Stomach (tissue), 9 donors: Measurements from ENCODE around the gene GATA3. TPM values are rescaled to one million over a fixed set of nuclear protein-coding genes. Genes with fewer than 3 reads are reported as not detected.
A peak's percentile ranks its signal among the peaks of the same experiment; 100 is the strongest.

Experiments used
- DNase-seq, 2 donors: peaks; one replicate each; pipeline versions ENCODE4 v3.0.0 to v3.0.0-alpha.2; 2013 to 2019
- H3K27ac ChIP-seq, 5 donors: fragments of 200-600 bp in 4 of 5; sonication (generic) in 4 of 5; one replicate each; pipeline ENCODE4 v1.5.1; 2013 to 2019; ENCODE audit warnings: mild to moderate bottlenecking in 1 of 5, moderate library complexity in 1 of 5
- H3K27me3 ChIP-seq, 3 donors: fragments of 200-600 bp; sonication (generic); one replicate each; pipeline ENCODE4 v1.5.1; 2017 to 2019; ENCODE audit warnings: mixed run types in 1 of 3
- H3K36me3 ChIP-seq, 4 donors: fragments of 200-600 bp; sonication (generic); 1 replicate in 3 of 4; 2 replicates in 1 of 4; pipeline ENCODE4 v1.5.1; 2016 to 2019
- H3K4me1 ChIP-seq, 4 donors: fragments of 200-600 bp; sonication (generic); one replicate each; pipeline ENCODE4 v1.5.1; 2016 to 2019
- H3K4me3 ChIP-seq, 4 donors: fragments of 200-600 bp; sonication (generic) in 3 of 4; one replicate each; pipeline ENCODE4 v1.5.1; 2016 to 2019; ENCODE audit warnings: mild to moderate bottlenecking in 1 of 4
- H3K9me3 ChIP-seq, 4 donors: fragments of 200-600 bp; sonication (generic); one replicate each; pipeline ENCODE4 v1.5.1; 2016 to 2019
- CTCF ChIP-seq, 7 experiments: fragments of 450-650 bp in 4 of 7; fragments of 200-600 bp in 3 of 7; sonication (generic) in 3 of 7; IDR thresholded peaks; one replicate each; pipeline ENCODE4 v1.5.1; 2016 to 2019; ENCODE audit warnings: antibody characterized with exemption in 7 of 7, control low read depth in 2 of 7, mild to moderate bottlenecking in 1 of 7
- EP300 ChIP-seq: sonication (generic); formaldehyde crosslinking; IDR thresholded peaks from one replicate; pipeline ENCODE4 v1.6.1; 2017; ENCODE audit warnings: antibody characterized with exemption
- POLR2A ChIP-seq, 4 donors: fragments of 450-650 bp; IDR thresholded peaks; one replicate each; pipeline ENCODE4 v1.6.1; 2016; ENCODE audit warnings: antibody characterized with exemption in 4 of 4, control low read depth in 2 of 4, mild to moderate bottlenecking in 1 of 4, moderate library complexity in 1 of 4
- POLR2AphosphoS5 ChIP-seq, 3 donors: sonication (generic); formaldehyde crosslinking; IDR thresholded peaks; one replicate each; pipeline ENCODE4 v1.6.1; 2016; ENCODE audit warnings: antibody characterized with exemption in 3 of 3
- WGBS, 5 donors: extraction: QIAGEN DNeasy Blood & Tissue Kit in 3 of 5; methylation state at CpG; one replicate each; pipeline versions ENCODE4 v1.1.5 to v1.1.7; 2013 to 2018; 5-methylcytosine and 5-hydroxymethylcytosine counted together
- intact Hi-C: fragments of 100-400 bp; cut with DNase I; formaldehyde crosslinking; loops from one replicate; pipeline ENCODE4 v1.15.1; 2023; ENCODE audit warnings: low total_unique reads
- polyA plus RNA-seq, 3 donors: library from polyadenylated mRNA; stranded (reverse); fragments of 200-250 nt; gene quantifications; one replicate each; pipeline ENCODE4 v1.2.3, GENCODE V29; 2013
- total RNA-seq, 5 donors: library from RNA; depleted of rRNA; stranded (reverse); fragments of >200 nt; gene quantifications; one replicate each; pipeline versions ENCODE4 v1.1.0 to v1.2.3, GENCODE V29; 2014 to 2016
- donor health status: healthy with polysubstance abuse.
- donor health status: Bipolar disorder and iron deficiency.
- donor health status: healthy.

GATA3 gene
- total and polyA plus RNA-seq, 8 donors, result 0.12 to 1.2 (median 0.18) TPM; not detected in 2

DNA sequence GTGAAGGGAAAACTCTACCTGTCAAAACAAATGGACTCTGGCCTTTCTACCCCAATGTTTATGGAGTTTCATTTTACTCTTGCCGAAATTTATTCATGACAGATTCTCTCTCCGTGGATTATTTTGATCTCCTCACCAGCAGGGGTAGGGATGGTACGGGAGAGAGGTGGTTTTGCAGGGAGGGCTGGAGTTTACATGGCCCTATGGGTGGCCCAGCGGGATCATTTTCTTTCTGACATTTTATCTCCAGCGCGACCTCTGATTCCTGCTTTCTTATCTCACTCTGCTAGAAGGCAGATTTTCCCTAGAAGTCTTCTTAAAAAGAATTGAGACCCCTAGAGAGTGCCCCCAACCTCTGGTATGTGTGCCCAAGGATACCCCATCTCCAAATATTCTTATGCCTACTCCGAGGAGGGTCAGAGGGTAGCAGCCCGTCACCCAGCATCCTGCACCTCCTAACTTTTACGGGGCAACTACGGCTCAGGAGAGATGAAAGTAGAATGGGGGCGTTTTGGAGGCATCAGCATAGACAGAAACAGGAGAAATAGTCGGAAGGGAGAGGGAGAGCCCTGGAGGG, 10.1 kb upstream of the GATA3 start:
- intact Hi-C loops, result no loop called here
- Histone ChIP-seq H3K27me3 (peaks cover 56 to 100% (median 100%) of the 10 kb centered on the region in 3 donors), H3K27ac (no peak overlapping the region), H3K4me1 (peaks cover 22 to 61% (median 43%) of the 10 kb centered on the region in 4 donors), H3K9me3 (no peaks in the 10 kb centered on the region), H3K36me3 (no peaks in the 10 kb centered on the region), H3K4me3 (peak overlapping the region in 2 of 4 donors; percentile 41 to 47)
- no peak for TF ChIP-seq CTCF (IDR thresholded peaks at IDR 0.05)
- TF ChIP-seq POLR2A (IDR thresholded peaks at IDR 0.05), result no peak
- no peak for TF ChIP-seq POLR2AphosphoS5 (IDR thresholded peaks at IDR 0.05)
- TF ChIP-seq EP300, result no peak
- DNase-seq, result no peak
- WGBS, 5 donors, result 8 to 12% (median 11%) methylated on average over 12 of the region's 12 CpGs

DNA sequence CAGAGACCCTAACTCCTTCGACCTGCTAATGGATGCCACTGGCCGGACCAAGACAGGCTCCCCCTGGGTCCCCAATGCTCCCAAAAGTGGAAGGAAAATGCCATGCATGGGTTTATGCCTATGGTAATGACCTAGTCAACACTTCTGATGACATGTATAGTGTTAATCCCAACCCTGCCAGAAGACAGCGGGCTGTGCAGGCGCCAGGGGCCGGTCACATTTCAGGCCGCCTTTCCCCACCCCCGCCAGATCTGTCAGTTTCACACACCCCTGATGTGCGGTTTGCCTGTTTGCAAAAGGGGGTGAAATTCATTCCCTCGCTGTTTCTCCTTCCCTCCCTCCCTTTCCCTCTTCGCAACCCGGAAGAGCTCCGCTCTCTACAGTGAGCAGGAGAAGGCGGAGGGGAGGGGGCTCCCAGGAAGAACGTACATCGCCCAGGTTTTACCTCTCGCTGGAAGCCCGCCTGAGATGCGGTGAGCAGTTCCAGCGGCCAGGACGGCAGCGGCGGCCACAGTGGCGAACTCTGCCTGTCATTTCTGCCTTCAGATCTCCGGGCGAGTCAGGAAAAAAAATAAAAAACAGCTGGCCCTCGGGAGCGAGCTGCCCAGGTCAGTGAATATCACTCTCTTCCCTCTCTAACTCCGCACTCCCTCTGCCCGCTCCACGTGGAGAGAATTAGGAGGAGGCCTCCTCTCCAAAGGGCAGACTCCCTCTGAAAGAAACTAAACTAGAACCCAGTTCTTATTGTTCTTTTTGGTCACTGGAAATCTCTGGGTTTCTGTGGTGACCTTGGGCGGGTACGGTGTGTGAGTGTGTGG, 9.4 kb upstream of the GATA3 start:
- 2 to 3% (median 3%) methylated on average over 32 of the region's 32 CpGs for WGBS, 5 donors
- peak overlapping the region; percentile 5 to 47 (median 30) for H3K4me3 ChIP-seq
- TF ChIP-seq POLR2A (IDR thresholded peaks at IDR 0.05), result no peak
- TF ChIP-seq CTCF (IDR thresholded peaks at IDR 0.05), result no peak
- TF ChIP-seq EP300, result no peak
- TF ChIP-seq POLR2AphosphoS5 (IDR thresholded peaks at IDR 0.05), result no peak
- DNase-seq, result peak in 1 of 2 donors; percentile 56
- peaks cover 29 to 68% (median 50%) of the 10 kb centered on the region in 4 donors for H3K4me1 ChIP-seq
- no peak overlapping the region for H3K27ac ChIP-seq
- peaks cover 63 to 100% (median 100%) of the 10 kb centered on the region in 3 donors for H3K27me3 ChIP-seq
- H3K36me3 ChIP-seq, result no peaks in the 10 kb centered on the region
- no peaks in the 10 kb centered on the region for H3K9me3 ChIP-seq
- intact Hi-C loops, result no loop called here

DNA sequence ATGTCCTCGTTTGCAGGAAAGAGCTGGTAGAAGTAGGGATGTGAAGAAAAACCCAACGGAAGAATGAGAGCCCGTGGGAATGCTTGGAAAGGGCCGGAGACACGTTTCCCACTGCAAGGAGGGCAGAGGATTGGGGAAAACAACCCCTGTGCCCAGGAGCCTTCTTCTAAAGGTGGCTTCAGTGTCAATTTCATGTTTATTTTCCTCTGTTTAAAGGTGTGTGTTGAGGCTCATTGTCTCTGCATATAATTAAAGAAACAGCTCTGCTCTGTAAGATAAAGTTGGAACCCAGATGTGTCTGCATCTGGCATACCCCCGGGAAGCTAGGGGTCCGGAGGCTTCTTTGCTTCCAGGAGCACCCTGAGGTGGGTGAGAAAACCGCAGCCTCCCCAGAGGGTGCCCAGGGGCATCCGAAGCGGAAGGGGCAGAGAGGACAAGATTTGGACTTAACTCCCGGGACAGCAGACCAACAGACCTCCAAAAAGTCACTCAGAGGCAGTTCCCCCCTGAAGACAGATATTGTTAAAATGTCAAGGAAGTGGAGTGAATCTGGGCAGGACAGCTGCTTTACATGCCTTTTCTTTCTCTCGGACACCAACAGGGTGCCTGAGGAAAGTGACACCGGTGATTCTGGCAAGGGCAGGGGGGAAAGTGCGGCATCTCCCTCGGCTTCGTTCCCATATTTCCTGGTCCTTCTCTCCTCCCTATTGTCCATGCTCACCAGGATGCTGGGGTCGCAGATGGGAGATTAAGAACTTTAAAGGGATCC, 8.6 kb upstream of the GATA3 start:
- Histone ChIP-seq H3K9me3 (no peaks in the 10 kb centered on the region), H3K27me3 (peaks cover 71 to 100% (median 100%) of the 10 kb centered on the region in 3 donors), H3K4me1 (peaks cover 37 to 76% (median 58%) of the 10 kb centered on the region in 4 donors), H3K36me3 (no peaks in the 10 kb centered on the region), H3K4me3 (peak overlapping the region in 2 of 4 donors; percentile 41 to 47), H3K27ac (no peak overlapping the region)
- no peak for TF ChIP-seq POLR2AphosphoS5 (IDR thresholded peaks at IDR 0.05)
- intact Hi-C loops, result no loop called here
- DNase-seq, result no peak
- WGBS, 5 donors, result 5 to 10% (median 7%) methylated on average over 15 to 17 of the region's 17 CpGs

DNA sequence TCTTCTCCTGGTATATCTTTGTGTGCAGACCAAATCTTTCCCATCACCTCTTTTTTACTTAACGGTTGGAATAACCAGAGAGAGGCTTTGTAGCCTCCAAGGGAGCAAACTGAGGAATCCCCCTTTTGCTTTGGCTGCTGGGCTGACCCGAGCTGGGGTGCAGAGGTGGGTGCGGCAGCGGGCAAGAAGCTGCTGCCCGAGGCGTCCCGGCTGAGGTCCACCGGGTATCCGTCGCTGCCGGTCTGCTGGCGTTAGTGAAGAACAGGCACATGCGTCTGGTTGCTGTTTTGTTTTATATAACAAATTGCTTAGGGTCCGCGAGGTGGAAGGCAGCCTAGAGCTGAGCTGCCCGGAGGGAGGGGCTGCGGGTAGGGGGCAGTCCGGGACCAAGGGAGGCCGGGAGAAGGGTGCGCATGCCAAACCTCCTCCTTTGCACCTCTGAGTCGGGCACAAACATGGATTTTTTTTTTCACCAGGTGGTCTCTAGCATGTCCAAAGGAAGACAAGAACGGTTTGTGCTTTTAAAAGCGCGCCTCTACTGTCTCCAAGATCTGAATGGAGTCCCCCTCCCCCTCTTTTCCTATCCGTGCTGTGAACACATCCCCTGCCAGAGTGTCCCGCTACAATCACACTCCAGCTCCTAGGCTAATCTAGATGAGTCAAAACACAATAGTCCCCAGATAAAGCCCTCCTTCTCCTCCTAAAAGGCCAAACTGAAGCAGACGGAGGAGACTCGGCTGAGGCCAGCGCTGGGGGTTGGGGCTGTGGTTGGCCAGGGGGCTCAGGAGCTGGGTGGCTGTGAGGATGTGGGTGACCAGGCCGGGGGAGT, 6.8 kb upstream of the GATA3 start:
- Histone ChIP-seq H3K4me3 (no peak overlapping the region), H3K9me3 (no peaks in the 10 kb centered on the region), H3K27me3 (peaks cover 82 to 100% (median 100%) of the 10 kb centered on the region in 3 donors), H3K27ac (no peak overlapping the region), H3K36me3 (no peaks in the 10 kb centered on the region), H3K4me1 (peaks cover 51 to 86% (median 72%) of the 10 kb centered on the region in 4 donors)
- TF ChIP-seq POLR2A (IDR thresholded peaks at IDR 0.05) (no peak), POLR2AphosphoS5 (IDR thresholded peaks at IDR 0.05) (no peak), EP300 (no peak), CTCF (IDR thresholded peaks at IDR 0.05) (no peak)
- 5 to 9% (median 6%) methylated on average over 23 to 30 of the region's 30 CpGs for WGBS, 5 donors
- DNase-seq, result no peak
- intact Hi-C loops, result no loop called here
